ENCODE results near the gene SLC22A16. TPM values are rescaled to one million over a fixed set of nuclear protein-coding genes. Genes with fewer than 3 reads are reported as not detected.

SLC22A16 gene
- total and polyA plus RNA-seq, 2 donors (not counting 3 experiments of a cell fraction or from before 2014, with no cell fraction given), result not detected

GRCh38 chr6:110400208-110400607 is 76.2 kb downstream of the SLC22A16 start:
- BruUV-seq (replicated peaks), result no TSS peak
- Histone ChIP-seq H4K20me1 (replicated peaks; ENCODE audit: control insufficient read depth, extremely low read depth, insufficient read depth, low read length) (no peaks in the 10 kb centered on the region), H3K27ac (ENCODE audit: insufficient read depth, low read depth, low read length) (no peak overlapping the region), H3K9me3 (replicated peaks; ENCODE audit: control insufficient read depth, insufficient read depth, low read length) (no peaks in the 10 kb centered on the region), H3K4me1 (ENCODE audit: control insufficient read depth, extremely low read depth, insufficient read depth, low read length) (peaks cover 15% of the 10 kb centered on the region), H3K4me3 (replicated peaks in 1 of 3; ENCODE audit: insufficient read depth in 1 of 3, low read depth in 1 of 3, low read length in 3 of 3) (peak overlapping the region in 2 of 3 experiments; percentile 14 to 32), H3K36me3 (ENCODE audit: control insufficient read depth in 2 of 2, extremely low read depth in 1 of 2, insufficient read depth in 2 of 2, low read length in 2 of 2) (no peaks in the 10 kb centered on the region), H2AFZ (ENCODE audit: low read depth, low read length) (peak overlapping the region; percentile 90), H3K9me1 (replicated peaks; ENCODE audit: control insufficient read depth, extremely low read depth, insufficient read depth, low read length) (no peaks in the 10 kb centered on the region), H3K9ac (replicated peaks; ENCODE audit: extremely low read depth, insufficient read depth, low read length) (peak overlapping the region; percentile 3), H3K4me2 (ENCODE audit: insufficient read depth, low read length) (peak overlapping the region; percentile 77), H3K79me2 (ENCODE audit: control insufficient read depth, insufficient read depth, low read length) (no peaks in the 10 kb centered on the region), H3K27me3 (ENCODE audit: control insufficient read depth in 2 of 2, insufficient read depth in 2 of 2, low read length in 2 of 2) (peaks cover 0 to 2% of the 10 kb centered on the region in 2 experiments)
- dilution Hi-C loops (cut with MboI; ENCODE audit: extremely low pct_ligation_motif_present, low sequenced_read_pairs), result no loop called here
- TF ChIP-seq MYC (IDR thresholded peaks at IDR 0.05; ENCODE audit: low read depth, low read length), result no peak
- no peak for TF ChIP-seq POLR2AphosphoS5 (IDR thresholded peaks at IDR 0.05; ENCODE audit: insufficient read depth, low read depth, low read length)
- TF ChIP-seq GATA2 (IDR thresholded peaks at IDR 0.05; ENCODE audit: insufficient read depth, insufficient read length, low read depth, low read length), result no peak
- TF ChIP-seq EZH2 (IDR thresholded peaks at IDR 0.05; ENCODE audit: borderline replicate concordance, low read depth, low read length, severe bottlenecking), result no peak
- TF ChIP-seq POLR2A (IDR thresholded peaks at IDR 0.05; ENCODE audit: low read depth, low read length), result no peak
- TF ChIP-seq JUN (IDR thresholded peaks at IDR 0.05; ENCODE audit: borderline replicate concordance, insufficient read depth, insufficient read length, low read depth), result no peak
- TF ChIP-seq CTCF (IDR thresholded peaks at IDR 0.05; ENCODE audit: extremely low read depth in 1 of 2, insufficient read depth in 1 of 2, low read depth in 1 of 2, low read length in 2 of 2), result no peak
- TF ChIP-seq FOS (IDR thresholded peaks at IDR 0.05; ENCODE audit: borderline replicate concordance, insufficient read depth, low read length), result no peak
- no peak for TF ChIP-seq MAX (IDR thresholded peaks at IDR 0.05; ENCODE audit: insufficient read depth, insufficient read length)
- FAIRE-seq (no peak), DNase-seq (ENCODE audit: low read depth, low spot score) (no peak)
- POLR2A ChIA-PET, result no interaction called here
- CTCF ChIA-PET, result no interaction called here
- intact Hi-C loops (cut with micrococcal nuclease), result no loop called here
